ENCODE results near the gene MRPL14. TPM values are rescaled to one million over a fixed set of nuclear protein-coding genes. Genes with fewer than 3 reads are reported as not detected.

Gene MRPL14
- total RNA-seq, 1 donor from 2014 or later: 66.6 TPM

GRCh38 chr6:44126320-44127149 is 717 bp downstream of the MRPL14 start:
- peak; percentile 90 for DNase-seq (ENCODE audit: low read depth)

GRCh38 chr6:44123544-44123943 is 3.7 kb downstream of the MRPL14 start:
- no peak for DNase-seq (ENCODE audit: low read depth)

DNA sequence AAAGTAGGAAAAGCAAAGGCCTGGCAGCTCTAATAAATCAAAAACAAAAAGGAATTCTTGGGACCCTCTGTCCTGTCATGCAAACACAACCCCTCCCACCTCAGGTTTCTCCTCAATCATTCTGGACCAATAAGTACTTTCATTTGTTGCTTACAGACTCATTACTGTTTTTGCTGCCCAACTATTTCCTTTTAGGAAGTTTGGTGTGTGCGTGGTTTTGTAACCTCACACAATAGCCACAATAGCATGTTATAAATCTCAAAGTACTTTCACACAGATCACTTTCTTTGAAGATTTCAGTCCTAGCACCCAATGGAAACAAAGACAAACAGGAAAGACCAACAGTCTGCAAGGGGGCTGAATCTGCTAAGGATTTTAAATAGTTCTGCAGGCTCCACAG is 4.5 kb downstream of the MRPL14 start:
- DNase-seq (ENCODE audit: low read depth): peak; percentile 36

DNA sequence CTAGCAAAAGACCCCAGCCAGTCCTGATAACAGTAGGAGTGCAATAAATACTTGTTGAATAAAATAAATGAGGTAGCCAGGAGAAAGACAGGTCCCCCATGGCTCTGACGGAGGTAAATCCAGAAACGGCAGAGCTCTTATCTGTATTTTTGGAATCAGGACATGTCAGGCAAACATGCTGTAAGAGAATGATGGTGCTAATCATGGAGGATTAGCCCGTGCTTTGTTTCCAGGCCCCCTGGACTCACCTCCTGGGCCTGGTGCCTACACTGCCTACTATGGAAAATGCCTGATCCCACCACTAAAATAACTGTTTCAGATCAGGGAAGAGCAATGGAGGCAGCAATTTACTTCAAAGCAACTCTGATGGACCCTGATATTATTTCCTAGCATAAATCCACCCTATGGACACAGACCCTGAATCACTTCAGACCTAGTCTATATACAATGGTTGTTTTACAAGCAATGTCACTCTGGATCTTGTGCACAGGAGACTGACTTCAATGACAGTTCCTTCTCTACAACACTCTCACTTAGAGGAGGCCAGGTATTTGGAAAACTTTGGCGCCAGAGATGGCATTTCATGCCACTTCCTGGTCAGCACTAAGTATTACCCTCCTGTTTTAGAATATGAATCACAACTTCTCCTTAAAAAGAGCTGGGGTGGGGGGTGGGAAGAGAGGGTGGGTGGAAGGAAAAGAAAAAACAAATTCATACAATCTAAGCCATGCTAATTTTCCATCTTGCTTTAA is 6.4 kb downstream of the MRPL14 start:
- no peak for DNase-seq (ENCODE audit: low read depth)

- DNase-seq (ENCODE audit: low read depth): no peak
These were observed 7.5 kb downstream of the MRPL14 start for GRCh38 chr6:44119704-44120262.

GRCh38 chr6:44117397-44118128 is 9.7 kb downstream of the MRPL14 start:
- DNase-seq (ENCODE audit: low read depth): no peak

DNA sequence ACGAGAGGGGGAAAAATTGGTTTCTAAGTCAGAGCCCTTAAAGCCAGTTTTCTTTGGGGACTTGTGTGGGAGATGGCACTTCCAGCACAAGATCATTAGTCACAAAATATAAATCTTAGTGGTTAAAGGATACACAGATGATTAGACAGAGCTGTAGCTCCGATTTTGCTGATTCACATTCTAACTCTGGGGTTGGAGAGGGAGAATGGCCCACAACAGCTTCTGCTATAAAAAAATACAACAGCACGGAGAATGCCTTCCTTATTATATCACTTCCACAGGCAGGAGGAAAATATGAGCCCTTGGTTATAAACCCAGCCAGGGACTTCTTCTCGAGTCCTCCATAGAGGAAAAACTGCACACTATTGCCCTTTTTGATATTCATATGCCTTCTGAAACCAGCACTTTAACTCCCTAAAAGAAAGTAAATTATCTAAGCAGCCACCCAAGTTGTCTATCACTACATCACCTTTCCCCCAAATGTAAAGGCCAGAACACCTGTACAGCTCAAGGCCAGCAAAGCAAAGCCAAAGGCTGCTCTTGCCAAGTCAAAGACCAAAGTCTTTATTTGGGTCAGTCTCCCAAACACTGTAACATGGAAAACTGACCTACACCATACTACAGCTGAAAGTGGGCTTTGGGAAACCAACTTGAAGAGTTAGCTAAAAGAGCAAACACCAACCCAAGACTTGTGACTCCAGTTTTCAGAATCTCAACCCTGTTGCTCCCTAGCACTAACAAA is 10.4 kb downstream of the MRPL14 start:
- peak; percentile 82 for DNase-seq (ENCODE audit: low read depth)

DNA sequence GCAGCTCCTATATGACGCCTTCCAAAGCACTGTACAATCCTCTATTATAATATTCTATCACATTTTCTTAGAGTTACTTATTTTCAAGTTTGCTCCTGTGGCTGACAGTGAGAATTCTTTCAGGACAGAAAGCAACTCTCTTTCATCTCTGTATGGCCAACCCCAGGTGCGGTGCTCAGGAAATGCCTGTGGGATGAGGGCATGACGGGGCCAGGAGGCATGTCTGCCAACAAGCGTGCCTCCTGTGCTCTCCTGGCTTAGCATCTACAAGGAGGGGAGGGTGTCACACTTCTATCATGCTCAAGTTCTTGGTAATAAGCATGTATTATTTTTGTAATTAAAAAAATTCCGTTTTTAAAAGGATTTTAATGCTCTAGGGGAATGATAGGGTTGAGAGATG is 11.4 kb downstream of the MRPL14 start:
- DNase-seq (ENCODE audit: low read depth): peak; percentile 69

DNA sequence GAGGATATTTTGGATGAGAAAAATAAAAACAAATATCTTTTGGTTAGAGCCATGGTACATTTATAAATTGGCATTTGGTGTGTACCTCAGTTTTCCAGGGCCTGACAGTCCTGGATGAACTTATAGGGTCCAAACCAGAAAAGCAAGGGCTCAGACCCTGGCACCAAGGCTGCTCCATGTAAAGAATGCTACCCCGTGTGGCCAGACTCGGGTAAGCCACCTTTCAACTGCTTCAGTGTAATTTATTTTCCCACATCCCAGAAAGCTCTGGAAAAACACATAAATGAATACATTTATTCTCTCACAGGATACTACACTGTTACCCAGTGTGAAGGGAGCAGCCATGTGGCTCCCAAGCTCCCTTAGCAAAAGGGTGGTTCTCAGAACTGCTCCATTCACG is 13.8 kb downstream of the MRPL14 start:
- DNase-seq (ENCODE audit: low read depth): no peak

- DNase-seq (ENCODE audit: low read depth): no peak
These were observed 15.5 kb downstream of the MRPL14 start for GRCh38 chr6:44111434-44112417.

DNA sequence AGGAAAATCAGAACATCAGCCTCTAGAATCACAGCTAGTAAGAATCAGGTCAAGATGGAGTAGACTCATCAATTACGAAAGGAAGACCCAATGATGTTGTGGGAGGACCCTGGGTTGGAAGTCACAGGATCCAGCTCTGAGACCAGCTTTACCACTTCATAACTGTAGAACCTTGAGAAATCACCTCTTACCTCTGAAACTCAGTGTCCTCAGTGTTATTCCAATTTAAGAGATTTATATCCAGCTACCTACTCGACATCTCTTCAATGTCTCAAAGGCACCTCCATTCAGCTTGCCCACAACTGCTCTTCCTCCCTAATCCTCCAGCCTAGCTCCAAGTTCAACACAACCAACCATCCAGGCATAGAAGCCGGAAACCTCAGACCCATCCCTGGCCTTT is 16.3 kb downstream of the MRPL14 start:
- no peak for DNase-seq (ENCODE audit: low read depth)

GRCh38 chr6:44110005-44110676 is 17.1 kb downstream of the MRPL14 start:
- DNase-seq (ENCODE audit: low read depth): peak; percentile 82

DNA sequence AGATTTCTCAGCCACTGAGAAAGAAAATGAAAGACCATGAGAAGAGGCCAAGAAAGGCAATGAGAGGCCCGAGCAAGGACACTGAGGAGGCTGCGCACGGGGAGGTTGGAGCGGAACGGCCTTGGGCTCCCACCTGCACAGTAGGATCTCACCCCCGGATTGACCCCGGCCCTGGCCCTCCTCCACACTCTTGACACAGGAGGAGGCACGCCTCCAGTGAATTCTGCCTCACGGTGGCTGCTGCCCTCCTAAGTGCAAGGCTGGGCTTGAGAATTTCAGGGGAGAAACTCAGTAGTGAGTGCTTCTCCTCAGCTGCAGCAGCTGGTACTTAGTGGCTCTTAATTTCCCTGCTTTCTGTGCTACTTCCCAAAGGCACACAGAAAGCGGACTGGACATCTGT is 18.0 kb downstream of the MRPL14 start:
- no peak for DNase-seq (ENCODE audit: low read depth)

DNA sequence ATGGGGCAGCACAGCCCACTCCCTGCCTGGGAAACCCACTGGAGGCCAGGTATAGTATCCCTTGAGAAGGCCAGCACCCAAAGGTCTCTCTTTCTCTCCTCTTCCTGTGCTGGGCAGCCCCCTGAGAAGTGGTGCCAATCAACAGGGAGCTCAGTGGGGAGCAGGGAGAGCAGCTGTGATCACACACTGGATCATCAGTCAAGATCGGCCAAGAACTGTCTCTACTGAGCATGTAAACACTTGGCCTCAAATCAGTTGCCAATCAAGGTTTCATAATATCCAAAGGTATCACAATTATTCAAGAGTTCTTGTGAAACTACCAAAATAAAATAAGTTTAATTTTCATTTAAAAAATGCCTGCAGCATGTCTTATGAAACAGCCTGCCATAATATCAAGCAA is 18.8 kb downstream of the MRPL14 start:
- no peak for DNase-seq (ENCODE audit: low read depth)

DNA sequence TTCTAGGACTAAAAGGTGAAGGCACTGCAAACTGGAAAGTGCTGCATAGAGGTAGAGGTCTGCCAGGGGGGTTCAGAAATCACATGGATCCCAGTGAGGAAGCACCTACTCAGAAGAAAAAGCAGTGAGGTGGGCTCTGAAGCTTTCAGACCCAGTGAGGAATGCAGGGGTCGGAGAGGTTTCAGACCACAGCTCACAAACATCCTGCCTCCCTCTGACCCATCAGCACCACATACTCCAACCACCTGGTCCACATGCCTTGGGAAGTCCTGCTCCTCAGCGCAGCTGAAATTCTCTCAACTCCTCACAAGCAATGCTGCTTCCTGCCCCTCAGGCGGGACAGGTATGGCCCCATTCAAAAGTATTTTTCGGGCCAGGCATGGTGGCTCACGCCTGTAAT is 20.2 kb downstream of the MRPL14 start:
- DNase-seq (ENCODE audit: low read depth): no peak

DNA sequence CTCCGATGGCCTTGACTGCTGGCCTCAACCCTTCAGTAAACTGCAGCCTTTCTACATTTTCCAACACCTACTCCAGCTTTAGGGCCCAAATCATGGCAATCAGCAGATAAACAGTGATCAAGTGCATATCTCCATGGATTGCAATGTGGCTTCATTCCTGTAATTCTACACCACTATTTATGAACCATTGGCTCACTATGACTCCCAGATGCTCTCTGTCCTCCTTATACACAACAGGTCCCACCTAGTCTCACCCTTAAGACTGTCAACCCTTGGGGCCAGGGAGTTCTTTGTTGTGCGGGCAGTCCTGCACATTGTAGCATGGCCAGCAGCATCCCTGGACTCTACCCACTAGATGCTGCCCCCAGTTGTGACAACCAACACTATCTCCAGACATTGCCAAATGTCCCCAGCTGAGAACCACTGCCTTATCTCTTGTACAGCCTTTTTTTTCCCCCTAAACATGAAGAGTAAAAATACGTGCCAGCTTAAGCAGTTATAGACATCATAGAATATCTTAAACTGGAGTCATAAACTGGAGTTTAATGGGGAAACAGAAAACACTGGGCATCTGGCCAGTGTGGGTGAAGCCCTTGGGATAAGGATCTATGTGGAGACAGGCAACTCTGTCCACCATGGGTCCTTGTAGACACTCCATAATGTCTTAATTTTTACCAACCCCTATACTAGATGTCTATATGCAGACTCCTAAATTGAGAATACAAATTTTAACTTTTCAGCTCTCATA is 21.1 kb downstream of the MRPL14 start:
- no peak for DNase-seq (ENCODE audit: low read depth)

DNA sequence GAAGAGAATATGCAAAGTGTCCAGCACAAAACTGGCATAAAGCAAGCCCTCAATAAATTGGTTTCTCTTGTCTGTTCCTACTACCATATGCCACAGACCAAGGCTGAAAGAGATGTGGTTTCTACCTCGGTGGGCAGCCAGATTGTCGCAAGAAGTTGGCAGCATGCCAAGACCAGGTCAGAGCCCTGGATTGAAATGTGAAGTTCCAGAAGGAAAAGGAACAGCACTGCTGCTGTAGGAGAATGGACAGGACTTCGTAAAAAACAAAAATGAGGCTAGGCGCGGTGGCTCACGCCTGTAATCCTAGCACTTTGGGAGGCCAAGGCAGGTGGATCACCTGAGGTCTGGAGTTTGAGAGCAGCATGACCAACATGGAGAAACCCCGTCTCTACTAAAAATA is 22.1 kb downstream of the MRPL14 start:
- peak; percentile 49 for DNase-seq (ENCODE audit: low read depth)

DNA sequence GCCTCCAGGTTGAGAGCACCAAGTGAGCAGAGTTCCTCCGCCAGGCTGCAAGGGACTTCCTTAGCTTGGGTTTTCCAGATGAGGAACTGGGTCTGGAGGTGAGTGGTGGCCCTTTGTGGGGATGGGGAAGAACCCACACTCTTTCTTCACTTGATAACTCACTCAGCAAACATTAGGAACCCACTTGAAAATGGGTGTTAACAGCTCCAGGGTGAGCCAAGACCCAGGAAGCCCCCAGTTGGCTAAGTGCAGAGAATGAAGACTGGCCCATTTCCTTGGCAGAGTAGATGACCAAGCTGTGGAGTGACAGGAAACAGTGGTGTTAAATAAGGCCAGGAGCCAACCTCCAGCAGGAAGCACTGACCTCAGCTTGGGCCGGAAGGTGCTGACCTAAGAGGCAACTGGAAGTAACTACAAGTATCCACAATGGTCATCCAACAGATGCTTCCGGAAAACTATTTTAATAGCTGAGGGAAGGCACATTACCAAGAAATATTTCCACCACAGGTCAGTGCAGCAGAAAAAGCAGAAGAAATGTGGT is 22.7 kb downstream of the MRPL14 start:
- DNase-seq (ENCODE audit: low read depth): peak; percentile 86
